Mucosa of gallbladder (tissue), 1 donor: ENCODE results near the gene TM9SF4. TPM values are rescaled to one million over a fixed set of nuclear protein-coding genes. Genes with fewer than 3 reads are reported as not detected.
"Not testable (repeated sequence)": the region's sequence is repeated elsewhere in the genome, so short reads cannot be mapped to it uniquely, and the experiment has no call there.

ENCODE experiments used
- DNase-seq: peaks from one replicate; pipeline ENCODE4 v3.0.0-alpha.2; 2020; ENCODE audit warnings: low spot score
- total RNA-seq: library from RNA; stranded (reverse); gene quantifications from one replicate; pipeline ENCODE4 v1.2.1, GENCODE V29; 2021
- donor health status: DM: no; HTN: no; CAD: no.

TM9SF4 gene
- total RNA-seq, 1 donor from 2014 or later, result 60.7 TPM

- DNase-seq, result no peak
Observed at GRCh38 chr20:32158351-32158750, 48.8 kb downstream of the TM9SF4 start.

DNA sequence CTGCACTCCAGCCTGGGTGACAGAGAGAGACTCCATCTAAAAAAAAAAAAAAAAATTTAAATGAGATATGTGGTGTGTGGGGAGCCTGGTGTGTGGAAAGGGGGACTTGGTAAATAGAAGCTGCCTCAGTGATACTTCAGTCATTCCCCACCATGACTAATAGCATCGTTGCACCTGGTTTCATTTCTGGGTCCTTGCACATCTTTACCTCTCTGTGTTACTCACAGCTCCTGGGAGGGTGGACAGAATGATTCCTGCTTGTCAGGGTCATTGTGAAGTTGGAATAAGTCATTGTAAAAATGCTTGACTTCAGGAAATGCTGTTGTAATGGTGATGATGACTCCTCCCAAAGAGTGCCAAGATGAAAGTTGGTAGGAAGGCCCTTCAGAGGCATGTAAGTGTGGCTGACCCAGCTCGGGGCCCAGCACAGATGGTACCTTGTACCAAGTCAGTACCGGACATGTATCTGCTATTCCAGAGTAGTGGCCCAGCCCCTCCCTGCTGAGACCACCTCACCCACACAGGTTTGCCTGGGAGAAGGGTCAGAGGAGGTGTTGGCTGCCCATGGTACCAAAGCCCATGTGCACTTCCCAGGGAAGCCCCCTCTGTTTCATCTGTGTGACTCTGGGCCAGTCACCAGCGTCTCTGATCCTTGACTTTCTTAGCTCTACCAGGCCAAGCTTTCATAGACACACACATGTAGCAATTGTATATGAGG lies 49.6 kb downstream of the TM9SF4 start:
- DNase-seq, result no peak

DNA sequence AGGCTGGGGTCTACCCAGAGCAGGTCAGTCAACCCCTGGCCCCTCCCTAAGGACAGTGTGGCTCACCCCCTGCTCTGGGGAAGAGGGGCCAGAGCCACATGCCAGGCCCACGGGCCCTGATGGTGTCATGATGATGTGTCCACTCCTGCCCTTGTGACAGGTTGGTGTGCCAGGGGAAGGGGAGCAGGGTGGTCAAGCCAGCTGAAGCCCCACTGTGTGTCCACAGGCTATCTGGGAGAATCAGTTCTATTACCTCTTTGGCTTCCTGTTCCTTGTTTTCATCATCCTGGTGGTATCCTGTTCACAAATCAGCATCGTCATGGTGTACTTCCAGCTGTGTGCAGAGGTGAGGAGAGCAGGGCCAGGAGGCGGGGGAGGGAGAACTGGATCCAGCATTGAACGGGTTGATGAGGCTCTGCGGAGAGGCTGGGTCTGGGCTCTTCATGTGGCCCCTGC lies 50.3 kb downstream of the TM9SF4 start:
- no peak for DNase-seq

DNA sequence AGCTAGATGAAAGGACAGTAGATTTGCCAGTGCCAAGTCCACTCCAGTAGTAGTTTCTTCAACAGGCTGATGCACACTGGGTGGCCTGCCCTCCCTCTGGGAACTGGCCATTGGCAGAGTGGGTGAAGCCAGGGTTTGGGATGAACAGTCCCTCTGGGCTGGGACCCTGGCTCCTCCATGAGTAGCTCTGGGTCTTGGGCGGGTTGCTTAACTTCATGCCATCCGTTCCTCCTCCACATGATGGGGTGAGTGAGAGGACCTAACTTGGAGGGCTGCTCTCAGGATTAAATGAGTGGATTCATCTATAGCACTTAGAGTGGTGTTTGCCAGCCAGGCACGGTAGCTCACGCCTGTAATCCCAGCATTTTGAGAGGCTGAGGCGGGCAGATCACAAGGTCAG lies 50.8 kb downstream of the TM9SF4 start:
- DNase-seq, result no peak

- DNase-seq, result no peak
Observed at GRCh38 chr20:32162351-32162750, 52.8 kb downstream of the TM9SF4 start.

- DNase-seq, result no peak
Observed at GRCh38 chr20:32163951-32164350, 54.4 kb downstream of the TM9SF4 start.

DNA sequence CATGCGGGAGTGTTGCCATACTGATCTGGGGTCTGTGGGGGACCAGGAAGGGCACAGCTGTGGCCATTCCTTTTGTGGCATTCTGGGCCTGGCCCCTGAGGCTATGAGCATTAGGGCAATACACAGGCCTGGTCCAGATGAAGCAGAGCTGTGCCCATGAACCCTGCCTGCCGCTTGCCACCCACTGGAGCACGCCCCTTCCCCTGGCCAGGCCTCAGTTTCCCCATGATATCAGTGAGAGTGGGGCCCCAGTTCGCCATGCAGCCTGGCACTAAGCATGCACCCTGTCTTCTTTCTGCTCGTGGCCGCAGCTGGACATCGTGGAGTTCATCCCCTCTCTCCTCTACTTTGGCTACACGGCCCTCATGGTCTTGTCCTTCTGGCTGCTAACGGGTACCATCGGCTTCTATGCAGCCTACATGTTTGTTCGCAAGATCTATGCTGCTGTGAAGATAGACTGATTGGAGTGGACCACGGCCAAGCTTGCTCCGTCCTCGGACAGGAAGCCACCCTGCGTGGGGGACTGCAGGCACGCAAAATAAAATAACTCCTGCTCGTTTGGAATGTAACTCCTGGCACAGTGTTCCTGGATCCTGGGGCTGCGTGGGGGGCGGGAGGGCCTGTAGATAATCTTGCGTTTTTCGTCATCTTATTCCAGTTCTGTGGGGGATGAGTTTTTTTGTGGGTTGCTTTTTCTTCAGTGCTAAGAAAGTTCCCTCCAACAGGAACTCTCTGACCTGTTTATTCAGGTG lies 55.6 kb downstream of the TM9SF4 start:
- DNase-seq, result no peak

GRCh38 chr20:32165836-32166545 lies 56.5 kb downstream of the TM9SF4 start:
- no peak for DNase-seq

- DNase-seq, result no peak
Observed at GRCh38 chr20:32167552-32167951, 58.0 kb downstream of the TM9SF4 start.

DNA sequence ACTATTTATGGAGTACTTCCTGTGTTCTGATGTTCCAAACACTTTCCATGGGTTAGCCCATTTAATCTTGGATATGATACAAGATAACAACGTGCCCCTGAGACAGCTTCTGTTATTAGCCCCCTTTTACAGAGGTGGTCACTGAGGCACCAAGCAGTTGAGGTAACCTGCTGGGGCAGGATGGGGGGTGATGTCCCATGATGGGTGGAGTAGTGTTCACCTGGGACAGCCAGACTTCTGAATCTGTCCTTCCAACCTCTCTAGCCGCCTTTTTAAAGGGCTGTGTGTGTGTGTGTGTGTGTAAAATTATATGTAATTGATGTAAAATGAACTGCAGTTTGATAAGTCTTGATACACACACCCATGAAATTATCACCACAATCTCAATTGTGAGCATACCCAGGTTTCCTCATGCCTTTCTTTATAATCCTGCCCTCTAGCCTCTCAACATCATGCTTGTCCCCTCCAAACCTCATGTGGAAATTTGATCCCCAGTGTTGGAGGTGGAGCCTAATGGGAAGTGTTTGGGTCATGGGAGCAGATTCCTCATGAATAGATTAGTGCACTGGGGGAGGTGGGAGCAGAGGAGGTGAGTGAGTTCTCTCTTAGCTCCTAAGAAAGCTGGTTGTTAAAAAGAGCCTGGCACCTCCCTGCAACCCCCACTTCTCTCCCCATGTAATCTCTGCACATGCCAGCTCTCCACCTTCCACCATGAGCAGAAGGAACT lies 58.8 kb downstream of the TM9SF4 start:
- DNase-seq, result no peak

DNA sequence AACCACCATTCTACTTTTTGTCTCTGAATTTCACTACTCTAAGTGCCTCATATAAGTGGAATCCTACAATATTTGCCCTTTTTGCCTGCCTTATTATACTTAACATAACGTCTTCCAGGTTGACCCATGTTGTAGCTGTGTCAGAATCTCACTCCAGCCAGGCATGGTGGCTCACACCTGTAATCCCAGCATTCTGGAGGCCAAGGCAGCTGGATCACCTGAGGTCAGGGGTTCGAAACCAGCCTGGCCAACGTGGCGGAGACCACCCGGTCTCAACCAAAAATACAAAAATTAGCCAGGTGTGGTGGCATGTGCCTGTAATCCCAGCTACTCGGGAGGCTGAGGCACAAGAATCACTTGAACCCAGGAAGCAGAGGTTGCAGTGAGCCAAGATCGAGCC lies 68.2 kb downstream of the TM9SF4 start:
- DNase-seq, result not testable (repeated sequence)

- DNase-seq, result no peak
Observed at GRCh38 chr20:32179515-32179914, 70.0 kb downstream of the TM9SF4 start.

GRCh38 chr20:32179934-32180333 lies 70.4 kb downstream of the TM9SF4 start:
- no peak for DNase-seq

GRCh38 chr20:32181606-32182005 lies 72.1 kb downstream of the TM9SF4 start:
- no peak for DNase-seq

DNA sequence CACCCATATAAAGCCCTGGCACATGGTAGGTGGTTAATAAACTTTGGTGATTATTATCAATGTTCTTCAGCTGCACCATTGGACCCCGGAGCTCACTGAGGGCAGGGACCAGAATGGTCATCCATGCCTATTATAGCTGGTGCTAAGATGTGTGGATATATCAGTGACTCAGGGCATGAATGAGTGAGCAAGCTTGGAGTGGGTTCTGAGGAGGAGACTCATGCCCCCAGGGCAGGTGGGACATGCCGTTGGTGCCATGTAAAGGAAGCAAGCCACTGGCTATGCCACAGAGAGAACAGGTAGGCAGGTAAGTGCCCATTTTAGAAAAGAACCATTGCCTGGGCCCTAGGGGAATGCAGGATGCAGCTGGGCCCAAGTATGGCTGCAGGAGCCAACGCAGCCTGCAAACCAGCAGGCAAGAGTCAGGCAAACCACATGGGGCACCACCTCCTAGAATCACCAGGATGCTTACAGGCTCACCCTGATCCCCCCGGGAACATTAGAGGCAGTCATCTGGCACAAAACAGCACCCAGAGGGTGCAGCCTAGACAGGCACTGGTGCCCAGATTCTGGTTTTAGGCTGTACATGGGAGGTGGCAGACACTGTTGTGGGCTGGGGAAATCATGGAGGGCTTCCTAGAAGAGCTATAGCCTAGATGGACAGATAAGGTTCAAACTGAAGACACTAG lies 74.6 kb downstream of the TM9SF4 start:
- DNase-seq, result no peak

DNA sequence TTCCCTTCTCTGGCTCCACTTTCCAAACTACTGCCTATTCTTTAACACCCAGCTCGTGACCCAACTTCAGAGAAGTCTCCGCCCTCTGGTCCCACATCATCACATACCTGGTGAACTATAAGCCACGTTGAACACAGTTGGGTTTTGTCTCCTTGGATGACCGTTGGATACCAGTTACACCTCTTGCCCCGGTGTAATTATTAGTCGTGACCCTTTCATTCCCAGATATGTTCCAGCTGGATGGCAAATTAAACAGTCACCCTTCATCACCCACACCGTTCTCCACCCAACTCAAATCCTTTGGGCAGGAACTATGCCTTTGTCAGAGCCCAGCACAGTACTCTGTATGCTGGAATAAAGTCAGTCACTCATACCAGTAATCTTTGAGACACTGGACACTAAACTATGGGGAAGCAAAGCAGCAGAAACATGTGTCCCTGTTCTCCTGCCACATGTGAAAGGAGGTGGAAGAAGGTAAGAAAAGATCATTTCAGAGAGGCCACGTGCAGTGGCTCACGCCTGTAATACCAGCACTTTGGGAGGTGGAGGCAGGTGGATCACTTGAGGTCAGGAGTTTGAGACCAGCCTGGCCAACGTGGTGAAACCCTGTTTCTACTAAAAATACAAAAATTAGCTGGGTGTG lies 75.6 kb downstream of the TM9SF4 start:
- DNase-seq, result no peak

DNA sequence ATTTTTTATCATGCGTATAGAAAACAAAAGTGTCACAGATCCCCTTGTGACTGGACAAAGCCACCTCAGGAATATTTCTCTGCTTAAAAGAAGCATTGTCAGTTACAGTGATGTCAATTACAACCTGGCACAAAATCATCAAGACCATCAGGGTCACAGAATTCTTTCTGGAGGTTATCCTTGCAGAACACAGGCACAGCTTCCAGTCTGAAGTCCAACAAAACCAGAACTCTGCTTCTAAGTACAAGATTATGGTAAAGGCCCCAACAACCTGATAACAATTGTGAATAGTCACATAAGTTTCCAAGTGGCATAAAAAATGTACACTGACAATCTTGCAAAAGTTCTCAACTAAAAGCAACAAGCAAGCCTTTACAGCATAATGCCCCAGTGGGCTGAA lies 77.0 kb downstream of the TM9SF4 start:
- DNase-seq, result no peak

GRCh38 chr20:32188376-32189122 lies 79.0 kb downstream of the TM9SF4 start:
- DNase-seq, result no peak

- no peak for DNase-seq
Observed at GRCh38 chr20:32189123-32189410, 79.6 kb downstream of the TM9SF4 start.
